HL-60/S4 treated with phorbol 12-myristate 13-acetate at 8.2 ng/mL for 4 days and 3 days (cell line): Measurements from ENCODE around the gene CD58.

Source experiments
- in situ Hi-C: fragments of 300-500 bp; cut with MboI; formaldehyde crosslinking; loops from 2 replicates; pipeline ENCODE4 v1.15.0; 2022; ENCODE audit warnings: low sequenced_read_pairs

CD58 gene

DNA sequence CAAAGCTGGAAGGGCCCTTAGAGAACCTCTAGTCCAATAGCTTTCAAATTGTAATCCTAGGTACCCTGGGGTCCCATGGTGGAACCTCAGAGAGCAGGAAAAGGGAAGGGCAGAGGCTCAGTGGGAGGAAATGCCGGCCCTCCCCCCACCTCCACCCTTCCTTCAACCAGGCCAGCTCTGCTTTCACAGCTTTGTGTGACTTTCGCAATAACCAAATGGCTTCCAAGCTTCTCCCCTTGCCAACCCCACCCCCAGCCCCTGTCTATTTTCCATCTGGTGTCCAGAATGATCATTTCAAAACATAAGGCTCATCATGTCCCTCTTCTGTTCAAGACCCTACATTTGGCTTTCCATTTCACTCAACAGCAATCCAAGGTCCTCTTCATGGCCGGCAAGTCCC lies 74.4 kb downstream of the CD58 start:
- in situ Hi-C loops: loop anchor here (10.0 to 25.0 kb wide), 2 partner anchors 109 to 362 kb away; no protein-coding TSS in a partner anchor

DNA sequence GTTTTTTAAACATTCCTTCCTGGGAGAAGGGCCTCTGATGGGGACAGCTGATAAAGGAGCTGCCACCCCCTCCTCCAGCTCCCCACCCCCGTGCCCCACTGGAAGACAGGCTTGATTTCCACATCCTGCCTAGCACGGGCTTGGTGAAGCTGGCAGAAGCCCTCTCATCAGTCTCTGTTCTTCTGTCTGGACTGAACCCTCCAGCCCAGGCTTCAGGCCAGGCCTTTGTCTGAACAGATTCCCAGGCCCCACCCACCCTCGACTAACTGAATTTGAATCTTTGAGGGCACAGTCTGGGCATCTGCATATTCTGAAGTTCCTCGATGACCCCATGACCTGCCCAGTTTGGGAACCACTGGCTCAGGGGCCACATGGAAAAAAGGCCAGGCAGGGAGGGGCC lies 75.3 kb downstream of the CD58 start:
- in situ Hi-C loops: loop anchor here (10.0 to 25.0 kb wide), 2 partner anchors 108 to 361 kb away; no protein-coding TSS in a partner anchor

DNA sequence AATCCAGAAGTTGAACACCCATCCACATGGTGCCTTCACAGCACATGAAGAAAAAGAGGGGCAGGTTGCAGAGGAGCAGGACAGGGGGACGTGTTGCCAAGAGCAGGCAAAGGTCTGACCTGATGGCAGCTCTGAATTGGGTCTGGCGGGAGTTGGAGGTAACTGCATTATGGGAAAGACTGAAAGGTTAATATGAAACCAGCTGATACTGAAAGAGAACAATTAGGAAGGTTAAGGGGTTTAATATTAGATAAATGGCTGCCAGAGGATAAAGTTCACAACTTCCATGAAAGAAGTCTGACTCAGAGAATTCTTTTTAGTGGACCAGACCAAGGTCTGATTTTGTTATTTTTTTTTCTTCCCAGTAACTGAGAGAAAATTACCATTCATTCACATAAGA lies 76.1 kb downstream of the CD58 start:
- in situ Hi-C loops: loop anchor here (10.0 to 25.0 kb wide), 2 partner anchors 107 to 360 kb away; no protein-coding TSS in a partner anchor

DNA sequence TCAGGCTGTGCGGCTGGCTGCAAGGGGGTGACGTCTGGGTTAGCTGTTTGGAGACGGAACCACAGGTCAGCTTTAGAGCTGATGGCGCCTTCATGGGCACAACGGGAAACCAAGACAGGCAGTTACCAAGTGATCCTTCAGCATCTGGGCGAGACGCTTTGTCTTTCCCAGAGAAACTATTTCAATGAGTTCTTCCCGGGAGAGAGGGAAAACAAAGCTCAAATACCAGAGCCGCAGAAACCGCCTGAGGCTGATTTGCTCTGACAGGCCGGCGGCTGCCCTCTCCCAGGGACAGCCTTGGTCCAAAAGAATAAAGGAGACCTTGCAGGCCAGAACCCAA lies 76.5 kb downstream of the CD58 start:
- in situ Hi-C loops: loop anchor here (10.0 to 25.0 kb wide), 2 partner anchors 107 to 360 kb away; no protein-coding TSS in a partner anchor

DNA sequence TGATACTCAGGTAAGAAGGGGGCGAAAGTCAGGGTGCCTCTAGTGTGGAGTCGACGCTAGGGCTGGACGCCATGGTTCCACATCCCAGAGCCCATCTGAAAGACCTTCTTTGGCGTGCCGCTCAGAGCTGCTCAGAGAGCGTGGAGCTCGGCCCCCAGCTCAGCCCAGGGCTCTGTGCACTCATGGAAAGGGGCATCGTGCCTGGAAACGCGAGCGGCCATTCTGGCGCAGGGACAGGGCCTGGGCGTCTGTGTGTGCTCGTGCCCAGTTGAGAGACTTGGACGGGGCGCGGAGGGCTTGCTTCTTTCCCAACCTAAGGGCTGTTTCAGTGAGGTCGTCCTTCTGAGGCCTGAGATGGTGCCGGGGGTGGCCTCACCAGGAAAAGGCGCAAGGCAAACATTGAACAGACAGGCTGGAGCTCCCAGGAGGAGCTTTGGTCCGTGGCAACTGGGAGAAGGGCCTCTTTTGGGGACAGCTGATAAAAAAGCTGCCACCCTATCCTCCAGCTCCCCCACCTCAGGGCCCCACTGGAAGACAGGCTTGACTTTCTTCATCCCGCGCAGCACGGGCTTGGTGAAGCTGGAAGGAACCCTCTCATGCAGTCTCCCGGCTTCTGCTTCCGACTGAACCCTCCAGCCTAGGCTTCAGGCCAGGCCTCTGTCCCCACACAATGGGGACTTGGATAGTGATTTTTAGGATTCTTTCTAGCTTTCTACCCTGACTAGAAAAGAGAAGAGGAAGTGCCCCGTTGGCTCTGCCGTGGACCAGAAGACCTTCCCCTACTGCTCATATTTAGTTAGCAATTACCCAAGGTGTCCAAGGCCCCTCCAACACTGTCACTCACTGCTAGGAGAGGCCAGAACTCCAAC lies 77.1 kb downstream of the CD58 start:
- in situ Hi-C loops: loop anchor here (10.0 to 25.0 kb wide), 2 partner anchors 106 to 359 kb away; no protein-coding TSS in a partner anchor

DNA sequence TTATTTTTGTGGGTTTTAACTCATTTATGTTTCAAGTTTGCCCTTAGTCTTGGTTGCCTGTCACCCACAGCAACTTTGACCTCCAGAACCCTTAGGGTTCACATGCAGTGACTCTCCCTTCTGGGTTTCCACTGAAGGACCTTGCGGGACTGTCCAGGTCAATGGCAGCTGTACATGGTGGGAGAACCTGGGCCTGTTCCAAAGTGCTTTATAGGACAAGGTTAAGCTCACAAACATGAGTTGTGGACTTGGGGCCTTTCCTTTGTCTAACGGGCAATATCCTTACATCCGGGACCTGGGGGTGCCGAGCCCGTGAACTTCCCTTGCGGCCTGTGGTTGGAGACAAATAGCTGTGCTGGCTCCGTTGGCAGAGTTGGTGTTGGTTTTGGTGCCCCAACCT lies 77.8 kb downstream of the CD58 start:
- in situ Hi-C loops: loop anchor here (10.0 to 25.0 kb wide), 2 partner anchors 106 to 358 kb away; no protein-coding TSS in a partner anchor

DNA sequence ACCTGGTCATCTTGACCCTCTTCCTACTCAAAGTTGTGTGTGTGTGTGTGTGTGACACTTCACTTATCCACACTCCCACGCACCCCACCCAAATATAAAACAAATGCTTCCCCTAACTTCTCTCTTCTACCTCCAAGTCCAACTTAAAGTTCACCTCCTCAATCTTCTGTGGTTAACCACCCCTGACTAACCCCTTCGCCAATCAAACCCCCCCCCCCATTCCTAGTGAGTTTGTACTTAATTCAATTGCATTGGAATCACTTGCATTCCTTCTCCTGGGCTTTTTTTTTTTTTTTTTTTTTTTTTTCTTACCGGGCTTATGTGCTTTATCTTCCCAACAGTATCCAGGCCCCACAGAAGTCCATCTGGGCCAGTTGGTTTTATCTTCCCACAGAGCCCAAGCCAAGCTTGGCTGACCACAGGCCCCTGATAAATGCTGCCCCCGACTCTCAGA lies 78.4 kb downstream of the CD58 start:
- in situ Hi-C loops: loop anchor here (10.0 to 25.0 kb wide), 2 partner anchors 105 to 358 kb away; no protein-coding TSS in a partner anchor

DNA sequence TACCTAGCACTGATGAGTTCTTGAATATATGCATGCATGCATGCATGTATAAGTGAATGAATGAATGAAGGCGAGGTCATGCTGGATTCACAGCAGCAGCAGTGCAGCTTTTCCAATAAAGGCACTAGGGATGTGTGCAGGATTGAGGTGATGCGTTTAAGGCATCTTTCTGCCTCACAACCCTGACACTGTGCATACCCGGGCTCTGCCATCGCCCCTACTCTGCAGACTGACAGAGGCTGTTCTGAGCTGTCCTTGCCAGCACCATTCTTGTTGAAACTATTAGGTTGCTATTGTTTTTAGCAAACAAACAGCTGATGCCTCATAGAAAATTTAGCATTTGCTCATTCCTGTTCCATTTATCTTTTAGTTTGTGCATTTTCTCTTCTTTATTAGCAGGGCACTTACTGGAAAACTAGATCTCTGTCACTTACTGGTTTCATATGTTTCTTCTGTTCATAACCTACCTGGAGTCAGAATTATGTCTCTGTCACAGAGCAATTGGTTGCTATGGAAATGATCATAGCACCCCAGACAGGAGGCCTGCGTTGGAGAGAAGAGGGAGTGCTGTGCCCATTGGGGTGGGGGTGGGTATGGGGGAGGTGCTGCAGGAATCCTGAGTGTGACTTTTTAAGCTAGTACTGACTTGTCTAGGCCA lies 79.0 kb downstream of the CD58 start:
- in situ Hi-C loops: loop anchor here (10.0 to 25.0 kb wide), 2 partner anchors 105 to 357 kb away; no protein-coding TSS in a partner anchor

DNA sequence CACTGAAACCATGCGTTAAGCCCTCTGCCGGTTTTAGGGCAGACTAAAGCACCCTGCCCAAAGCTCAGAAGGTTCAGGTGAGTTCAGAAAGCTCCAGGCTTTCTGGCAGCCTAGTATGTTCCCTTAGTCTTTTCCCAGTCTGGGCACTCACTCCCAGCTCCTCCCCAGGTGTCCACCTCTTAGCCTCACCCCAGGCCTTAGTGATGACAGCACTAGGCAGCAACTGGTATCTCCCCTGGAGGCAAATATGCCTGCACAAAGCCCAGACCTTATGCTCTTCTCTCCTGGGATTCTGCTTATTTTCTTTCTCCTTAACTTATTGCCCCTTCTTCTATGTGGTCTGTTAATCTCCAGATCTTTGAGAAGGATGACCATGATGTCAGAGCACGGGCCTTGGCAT lies 80.2 kb downstream of the CD58 start:
- in situ Hi-C loops: loop anchor here (10.0 to 25.0 kb wide), 2 partner anchors 103 to 356 kb away; no protein-coding TSS in a partner anchor

DNA sequence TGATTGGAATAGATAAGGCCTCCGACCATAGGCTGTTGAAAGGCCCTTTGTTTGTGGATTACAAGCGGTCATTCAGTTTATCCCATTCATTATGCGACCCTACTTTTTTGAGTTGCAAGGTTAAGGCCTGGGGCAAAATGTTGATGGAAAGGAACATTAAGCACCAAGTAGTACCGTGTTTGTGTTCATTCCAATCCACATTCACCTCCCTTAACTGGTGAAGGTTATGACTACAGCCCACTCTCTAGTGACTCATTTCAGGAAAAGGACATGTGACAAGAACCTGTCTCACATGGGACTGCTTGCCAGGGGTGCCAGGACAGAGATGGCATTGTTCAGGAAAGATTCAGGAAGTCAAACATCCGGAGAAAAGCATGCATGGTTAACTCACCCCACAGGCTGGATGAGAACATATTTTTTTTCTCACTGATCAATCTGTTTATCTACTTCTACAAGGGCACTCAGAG lies 81.6 kb downstream of the CD58 start:
- in situ Hi-C loops: loop anchor here (25.0 kb wide), 1 partner anchor 102 kb away; no protein-coding TSS in a partner anchor

DNA sequence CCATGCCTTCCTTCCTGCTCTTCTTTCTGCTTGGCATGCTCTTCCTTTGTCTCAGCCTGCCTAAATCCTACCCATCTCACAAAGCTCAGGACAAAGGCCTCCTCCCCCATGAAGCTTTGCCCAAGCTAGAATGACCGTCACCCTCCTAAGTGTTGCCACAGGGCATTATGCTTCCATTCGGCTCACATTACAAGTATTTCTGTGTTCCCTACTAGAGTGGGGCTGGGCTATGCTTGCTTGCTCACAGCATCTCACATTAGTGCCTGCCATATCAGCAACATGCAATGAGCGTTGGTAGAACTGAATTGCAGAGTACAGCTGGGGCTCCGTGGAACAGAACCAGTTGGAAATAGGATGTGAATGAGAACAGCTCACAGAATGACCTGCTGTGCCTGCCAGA lies 82.8 kb downstream of the CD58 start:
- in situ Hi-C loops: loop anchor here (25.0 kb wide), 1 partner anchor 101 kb away; no protein-coding TSS in a partner anchor

DNA sequence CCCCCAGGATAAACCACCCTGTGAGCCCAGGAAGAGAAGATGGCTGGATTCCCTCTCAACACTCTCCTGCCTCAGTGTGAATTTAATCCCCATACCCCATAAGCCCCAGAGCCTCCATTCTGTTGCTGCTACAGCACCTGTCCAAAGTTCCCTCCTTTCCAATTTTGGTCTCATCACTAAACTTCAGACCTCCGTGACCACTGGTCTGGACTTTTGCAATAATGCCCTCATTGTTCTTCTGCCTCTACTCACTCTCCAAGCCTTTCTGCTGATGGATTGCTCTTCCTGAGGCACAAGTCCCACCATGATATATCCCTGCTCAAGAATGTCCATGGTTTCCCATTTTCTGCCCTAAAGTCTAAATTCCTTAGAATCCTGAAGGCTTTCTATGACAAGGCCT lies 83.2 kb downstream of the CD58 start:
- in situ Hi-C loops: loop anchor here (25.0 kb wide), 1 partner anchor 100 kb away; no protein-coding TSS in a partner anchor

DNA sequence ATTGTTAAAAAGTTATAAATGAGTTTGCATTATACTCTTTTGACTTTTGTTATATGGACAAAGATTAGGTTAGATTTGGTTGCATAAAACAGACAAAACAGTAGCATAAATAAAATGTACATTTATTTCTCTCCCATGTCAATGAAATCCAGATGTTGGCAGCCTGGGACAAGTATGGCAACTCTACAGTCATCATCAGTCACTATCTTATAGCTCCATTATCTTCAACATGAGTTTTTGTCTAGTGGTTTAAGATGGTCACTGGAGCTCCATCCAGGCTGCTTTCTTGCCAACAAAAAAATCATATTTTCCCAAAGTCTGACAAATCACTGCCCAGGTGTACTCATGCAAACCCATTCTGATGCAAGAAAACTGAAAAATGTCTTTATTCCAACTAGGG lies 83.8 kb downstream of the CD58 start:
- in situ Hi-C loops: loop anchor here (25.0 kb wide), 1 partner anchor 100 kb away; no protein-coding TSS in a partner anchor

DNA sequence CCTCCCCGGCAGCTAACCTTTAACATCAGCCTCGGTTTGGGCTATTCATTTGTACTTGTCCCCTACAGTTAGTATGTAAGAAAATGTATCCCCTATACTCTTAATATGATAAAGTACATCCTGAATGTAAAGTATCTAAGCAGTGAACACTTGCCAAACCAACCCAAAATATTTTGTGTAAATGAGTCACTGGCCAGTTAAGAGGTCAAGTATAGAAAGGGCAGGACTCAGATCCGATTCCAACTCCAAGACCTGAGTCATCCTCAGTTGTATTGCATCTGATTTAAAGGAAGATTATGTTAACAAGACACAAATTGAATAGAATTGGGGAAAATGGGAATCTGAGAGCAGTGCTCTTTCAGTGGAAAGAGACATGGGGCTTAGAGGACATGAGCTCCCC lies 84.4 kb downstream of the CD58 start:
- in situ Hi-C loops: loop anchor here (25.0 kb wide), 1 partner anchor 99 kb away; no protein-coding TSS in a partner anchor

DNA sequence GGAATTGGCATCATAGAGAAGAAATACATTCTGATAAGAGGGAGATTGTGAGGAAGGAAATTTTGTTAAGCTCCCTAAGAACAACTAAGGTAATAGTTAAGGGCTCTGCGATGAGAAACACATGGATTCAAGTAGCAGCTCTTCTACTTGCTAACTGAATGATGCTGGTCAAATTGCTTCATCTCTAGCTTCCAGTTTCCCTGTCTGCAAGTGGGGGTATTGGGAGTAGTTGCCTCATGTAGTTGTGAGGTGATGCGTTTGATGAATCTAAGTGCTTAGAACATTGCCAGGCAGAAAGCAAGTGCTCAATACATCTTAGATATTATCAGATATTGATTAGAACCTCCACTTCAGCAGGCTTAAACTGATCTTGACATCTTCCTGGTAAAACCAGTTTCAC lies 84.8 kb downstream of the CD58 start:
- in situ Hi-C loops: loop anchor here (25.0 kb wide), 1 partner anchor 99 kb away; no protein-coding TSS in a partner anchor

DNA sequence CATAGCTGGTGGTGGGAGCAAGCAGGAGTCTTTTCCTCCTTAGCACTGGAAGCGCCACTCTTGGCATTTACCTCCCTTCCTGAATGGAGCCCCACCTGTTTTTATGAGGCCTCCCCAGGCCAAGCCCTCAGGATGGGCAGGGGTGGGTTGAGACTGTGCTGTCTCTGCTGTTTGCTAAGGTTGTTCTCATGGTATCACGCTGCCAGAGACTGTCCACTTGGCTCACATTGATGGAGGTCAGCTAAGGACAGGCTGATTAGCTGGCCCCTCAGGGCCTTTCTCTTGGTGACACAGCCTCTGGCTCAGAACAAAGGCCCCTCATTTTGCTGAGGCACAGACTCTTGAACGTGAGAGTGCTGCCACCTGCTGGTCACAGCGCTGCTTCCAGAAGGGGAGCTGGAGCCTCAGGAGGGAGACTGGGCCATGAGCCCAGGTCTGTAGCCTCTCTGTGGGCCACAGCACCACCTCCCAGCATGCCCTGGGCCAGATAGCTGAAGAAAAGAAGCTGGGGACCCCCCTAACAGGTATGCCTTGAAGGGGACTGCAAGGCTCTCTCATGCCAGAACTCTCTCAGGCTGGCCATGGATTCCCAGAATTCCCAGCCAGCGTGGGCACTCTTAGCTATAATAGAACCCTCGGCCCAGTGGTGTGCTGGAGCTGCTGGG lies 85.6 kb downstream of the CD58 start:
- in situ Hi-C loops: loop anchor here (25.0 kb wide), 1 partner anchor 98 kb away; no protein-coding TSS in a partner anchor

DNA sequence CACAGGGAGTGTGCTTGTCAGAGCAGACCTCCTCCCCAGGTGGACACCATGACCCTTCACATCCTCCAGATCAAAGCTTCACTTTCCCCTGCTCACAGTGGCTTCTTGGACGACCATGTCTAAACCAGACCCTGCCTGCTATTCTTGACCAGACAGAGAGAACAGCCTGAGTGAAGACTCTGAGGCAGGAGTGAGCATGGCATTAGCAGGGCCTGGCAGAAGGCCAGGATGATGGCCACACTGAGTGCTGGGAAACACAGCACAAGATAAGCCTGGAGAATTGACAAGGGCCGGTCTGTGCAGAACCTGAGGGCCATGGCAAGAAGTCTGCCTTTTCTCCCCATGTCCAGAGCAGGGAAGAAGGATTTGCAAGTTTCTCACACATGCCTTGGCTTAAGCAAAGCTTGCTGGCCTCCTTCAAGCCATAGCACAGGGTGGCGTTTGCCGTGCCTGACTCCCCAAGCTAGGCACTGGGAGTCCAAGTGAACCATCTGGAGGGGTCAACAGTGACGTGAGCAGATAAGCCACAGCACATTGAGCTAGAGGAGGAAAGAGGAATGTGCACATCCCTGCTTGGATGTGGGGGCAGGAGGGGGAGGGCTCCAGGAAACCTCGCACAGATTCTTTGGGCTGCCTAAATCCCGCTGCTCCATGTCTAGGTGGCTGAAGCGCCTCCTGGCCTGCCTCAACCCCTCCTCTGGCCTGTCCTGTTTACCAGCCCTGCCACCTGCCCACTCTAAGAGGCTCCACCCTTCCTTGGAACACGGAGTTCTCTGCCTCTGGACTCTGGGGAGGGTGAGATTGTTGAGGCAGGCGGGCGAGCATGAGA lies 87.1 kb downstream of the CD58 start:
- in situ Hi-C loops: loop anchor here (25.0 kb wide), 1 partner anchor 96 kb away; no protein-coding TSS in a partner anchor

DNA sequence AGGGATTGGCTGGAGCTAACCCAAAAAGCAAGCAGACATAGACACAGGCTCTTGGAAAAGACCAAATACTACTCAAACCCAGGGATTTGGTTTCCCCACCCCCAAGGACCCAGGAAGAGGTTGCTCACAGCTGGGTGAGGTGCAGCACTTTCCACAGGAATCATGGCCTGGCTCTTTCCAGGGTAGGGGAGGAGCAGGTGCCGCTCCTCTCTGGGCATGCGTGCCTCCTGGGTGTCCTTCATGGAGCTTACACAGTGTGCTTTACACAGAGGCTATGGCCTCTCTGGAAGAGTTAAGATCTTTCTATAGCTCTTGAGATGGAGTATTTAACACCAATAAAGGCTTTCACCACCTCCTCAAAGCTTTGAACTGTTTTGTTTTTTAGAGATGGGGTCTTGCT lies 88.3 kb downstream of the CD58 start:
- in situ Hi-C loops: loop anchor here (25.0 kb wide), 1 partner anchor 95 kb away; no protein-coding TSS in a partner anchor

DNA sequence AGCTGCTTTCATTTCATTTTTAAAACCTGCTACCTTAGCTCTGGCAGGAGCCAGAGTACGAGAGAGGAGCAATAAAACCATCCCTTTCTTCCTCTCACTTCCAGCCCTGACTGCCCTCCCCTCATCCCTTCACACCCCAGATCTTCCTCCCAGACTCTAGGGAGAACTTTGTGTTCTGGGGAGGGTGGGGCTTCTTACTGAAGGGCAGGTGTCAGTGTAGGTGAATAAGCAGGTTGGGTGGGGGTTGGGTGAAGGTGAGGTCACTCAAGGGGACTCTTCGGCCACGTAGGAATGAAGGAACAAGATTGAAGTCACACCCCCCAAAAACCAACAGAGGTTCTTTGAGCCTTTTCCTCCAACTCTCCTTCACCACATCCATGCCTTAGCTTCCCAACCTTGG lies 88.9 kb downstream of the CD58 start:
- in situ Hi-C loops: loop anchor here (25.0 kb wide), 1 partner anchor 95 kb away; no protein-coding TSS in a partner anchor
